ENCODE data around the gene VWCE.

The VWCE gene

DNA sequence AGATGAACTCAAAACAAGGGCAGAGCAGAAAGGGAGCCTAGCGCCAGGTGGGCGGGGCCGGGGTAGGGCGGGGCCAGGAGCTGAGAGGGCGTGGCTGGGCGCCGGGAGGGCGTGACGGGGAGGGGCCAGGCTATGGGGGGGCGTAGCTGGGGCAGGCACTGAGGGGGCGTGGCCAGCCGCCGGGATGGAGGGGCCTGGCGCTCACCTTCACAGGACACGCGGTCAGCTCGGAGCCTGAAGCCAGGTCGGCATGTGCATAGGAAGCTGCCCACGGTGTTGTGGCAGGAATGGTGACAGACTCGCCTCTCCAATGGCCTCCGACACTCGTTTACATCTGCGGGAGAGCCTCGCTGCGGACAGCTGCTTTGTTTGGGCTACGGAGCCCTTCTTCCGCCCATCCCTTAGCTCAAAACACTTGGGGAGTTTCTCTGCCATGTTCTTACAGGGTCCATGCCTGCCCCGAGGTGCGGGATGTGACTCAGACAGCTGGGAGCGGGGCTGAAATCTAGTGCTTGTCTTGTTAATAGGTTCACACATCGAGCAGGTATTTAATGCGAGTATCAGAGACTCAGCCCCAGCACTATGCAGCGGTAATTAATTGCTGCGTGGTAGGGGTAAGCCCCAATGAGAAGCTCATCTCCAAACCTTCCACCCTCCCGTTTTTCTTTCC, 13.4 kb downstream of the VWCE start:
- peak; percentile 59 for DNase-seq (ENCODE audit: low read depth)
- H3K4me3 ChIP-seq (ENCODE audit: low read depth, low read length): peak overlapping the region; percentile 30
- TF ChIP-seq, protein P1, sequence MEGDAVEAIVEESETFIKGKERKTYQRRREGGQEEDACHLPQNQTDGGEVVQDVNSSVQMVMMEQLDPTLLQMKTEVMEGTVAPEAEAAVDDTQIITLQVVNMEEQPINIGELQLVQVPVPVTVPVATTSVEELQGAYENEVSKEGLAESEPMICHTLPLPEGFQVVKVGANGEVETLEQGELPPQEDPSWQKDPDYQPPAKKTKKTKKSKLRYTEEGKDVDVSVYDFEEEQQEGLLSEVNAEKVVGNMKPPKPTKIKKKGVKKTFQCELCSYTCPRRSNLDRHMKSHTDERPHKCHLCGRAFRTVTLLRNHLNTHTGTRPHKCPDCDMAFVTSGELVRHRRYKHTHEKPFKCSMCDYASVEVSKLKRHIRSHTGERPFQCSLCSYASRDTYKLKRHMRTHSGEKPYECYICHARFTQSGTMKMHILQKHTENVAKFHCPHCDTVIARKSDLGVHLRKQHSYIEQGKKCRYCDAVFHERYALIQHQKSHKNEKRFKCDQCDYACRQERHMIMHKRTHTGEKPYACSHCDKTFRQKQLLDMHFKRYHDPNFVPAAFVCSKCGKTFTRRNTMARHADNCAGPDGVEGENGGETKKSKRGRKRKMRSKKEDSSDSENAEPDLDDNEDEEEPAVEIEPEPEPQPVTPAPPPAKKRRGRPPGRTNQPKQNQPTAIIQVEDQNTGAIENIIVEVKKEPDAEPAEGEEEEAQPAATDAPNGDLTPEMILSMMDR (conservative IDR thresholded peaks at IDR 0.05; ENCODE audit: low read depth, low read length): no peak

DNA sequence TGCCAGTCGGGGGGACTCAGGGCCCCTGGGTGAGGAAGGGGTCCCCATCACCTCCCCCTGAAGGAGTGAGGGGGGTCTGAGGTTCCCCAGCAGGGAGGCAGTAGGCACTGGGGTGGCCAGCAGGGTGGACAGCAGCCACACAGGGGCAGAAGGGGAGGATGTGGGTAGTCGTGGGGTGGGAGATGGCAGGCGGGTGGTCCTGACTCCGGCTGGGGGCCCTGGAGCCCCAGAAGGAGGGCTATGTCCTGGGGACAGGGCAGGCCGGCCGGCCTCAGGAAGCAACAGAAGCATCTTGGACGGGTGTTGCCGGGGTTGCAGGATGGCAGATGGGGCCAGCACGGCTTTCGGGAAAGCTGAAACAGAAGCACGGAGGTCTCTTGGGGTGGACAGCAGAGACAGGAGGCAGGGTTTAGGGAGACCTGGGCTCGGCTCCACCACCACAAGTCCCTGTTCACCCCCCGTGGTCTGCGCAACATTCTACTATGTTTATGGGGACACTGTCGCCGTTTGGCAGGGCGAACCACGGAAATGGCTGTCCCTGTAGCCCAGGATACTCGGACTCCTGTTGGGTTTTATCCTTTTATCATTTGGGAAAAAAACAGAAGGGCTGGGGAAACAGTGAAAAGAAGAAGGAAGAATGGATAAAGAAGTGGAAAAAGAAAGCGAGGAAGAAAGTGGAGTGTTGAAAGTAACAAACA, 14.1 kb downstream of the VWCE start:
- no peak for DNase-seq (ENCODE audit: low read depth)
- TF ChIP-seq, protein P1 (conservative IDR thresholded peaks at IDR 0.05; ENCODE audit: low read depth, low read length): no peak
- H3K4me3 ChIP-seq (ENCODE audit: low read depth, low read length): no peak overlapping the region

DNA sequence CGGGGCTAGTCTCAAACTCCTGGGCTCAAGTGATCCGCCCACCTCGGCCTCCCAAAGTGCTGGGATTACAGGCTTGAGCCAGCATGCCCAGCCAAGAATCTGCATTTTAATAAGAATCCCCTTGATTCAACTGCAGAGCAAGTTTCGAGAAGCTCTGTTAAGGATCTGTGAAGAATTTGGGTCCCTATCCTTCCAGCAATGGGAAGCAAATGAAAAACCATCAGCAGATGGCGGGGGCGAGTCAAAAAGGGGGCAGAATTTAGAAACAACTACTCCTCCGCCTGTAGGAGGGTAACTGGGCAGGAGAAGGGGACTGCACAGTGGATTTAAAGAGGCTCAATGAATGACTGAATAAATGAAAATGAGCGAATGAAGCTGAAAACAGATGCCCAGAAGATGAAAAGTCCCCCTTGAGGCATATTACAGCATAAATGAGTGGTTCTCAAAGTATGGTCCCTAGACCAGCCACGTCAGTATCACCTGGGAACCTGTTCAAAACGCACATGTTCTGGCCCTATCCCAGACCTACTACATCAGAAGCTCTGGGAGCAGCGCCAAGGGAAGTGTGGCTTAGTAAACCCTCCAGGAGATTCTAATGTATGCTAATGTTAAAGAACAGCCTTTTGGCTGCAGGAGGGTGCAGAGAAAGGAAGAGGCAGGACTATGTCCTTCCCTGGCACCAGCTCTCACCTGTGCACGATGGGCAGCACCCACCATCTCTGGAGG, 15.0 kb downstream of the VWCE start:
- TF ChIP-seq, protein P1 (conservative IDR thresholded peaks at IDR 0.05; ENCODE audit: low read depth, low read length): no peak
- no peak overlapping the region for H3K4me3 ChIP-seq (ENCODE audit: low read depth, low read length)
- DNase-seq (ENCODE audit: low read depth): no peak

GRCh38 chr11:61278001-61278470, 17.1 kb downstream of the VWCE start:
- TF ChIP-seq, protein P1 (conservative IDR thresholded peaks at IDR 0.05; ENCODE audit: low read depth, low read length): no peak
- H3K4me3 ChIP-seq (ENCODE audit: low read depth, low read length): no peak overlapping the region
- DNase-seq (ENCODE audit: low read depth): no peak

DNA sequence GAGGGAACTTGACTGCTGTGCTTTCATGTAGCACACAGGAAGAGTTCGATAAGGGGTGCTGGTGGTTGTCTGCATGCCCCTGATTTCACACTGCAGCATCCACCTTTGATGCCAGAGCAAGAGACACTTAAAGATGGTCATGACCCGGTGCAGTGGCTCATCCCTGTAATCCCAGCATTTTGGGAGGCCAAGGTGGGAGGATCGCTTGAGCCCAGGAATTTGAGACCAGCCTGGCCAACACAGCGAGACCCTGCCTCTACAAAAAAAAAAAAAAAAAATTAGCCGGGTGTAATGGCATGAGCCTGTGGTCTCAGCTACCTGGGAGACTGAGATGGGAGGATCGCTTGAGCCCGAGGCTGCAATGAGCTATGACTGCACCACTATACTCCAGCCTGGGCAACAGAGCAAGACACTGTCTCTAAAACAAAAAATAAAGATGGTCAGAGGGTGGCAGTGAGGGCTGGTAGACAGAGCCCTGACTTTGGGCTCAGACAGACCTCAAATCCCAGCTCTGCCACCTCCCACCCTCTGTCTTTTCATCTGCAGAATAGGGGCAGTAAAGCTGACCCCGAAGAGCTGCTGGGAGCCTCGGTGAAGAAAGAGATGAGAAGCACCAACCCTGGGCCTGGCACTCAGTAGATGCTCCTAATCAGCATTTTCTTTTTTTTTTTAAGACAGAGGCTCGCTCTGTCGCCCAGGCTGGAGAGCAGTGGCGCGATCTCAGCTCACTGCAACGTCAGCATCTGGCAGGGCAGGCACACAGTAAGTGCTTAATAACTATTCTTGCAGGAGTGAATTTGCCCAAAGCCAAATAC, 17.7 kb downstream of the VWCE start:
- no peak overlapping the region for H3K4me3 ChIP-seq (ENCODE audit: low read depth, low read length)
- no peak for DNase-seq (ENCODE audit: low read depth)
- TF ChIP-seq, protein P1 (conservative IDR thresholded peaks at IDR 0.05; ENCODE audit: low read depth, low read length): no peak

DNA sequence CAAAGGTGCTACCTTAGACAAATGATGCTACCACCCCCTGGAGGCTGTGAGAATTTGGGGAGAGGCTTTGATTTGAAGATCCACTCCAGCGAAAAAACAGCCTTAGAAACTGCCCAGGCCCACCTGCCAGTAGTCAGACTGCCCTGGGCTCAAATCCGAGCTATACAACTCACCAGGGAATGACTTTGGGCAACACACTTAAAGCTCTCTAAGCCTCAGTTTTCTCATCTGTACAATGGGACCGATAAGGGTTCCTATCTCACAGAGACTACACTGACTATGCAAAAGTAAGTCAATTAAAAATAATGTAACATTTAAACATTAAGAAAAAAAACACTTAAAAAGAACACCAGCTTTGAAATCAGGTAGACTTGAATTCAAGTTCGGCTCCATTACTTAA, 19.9 kb downstream of the VWCE start:
- TF ChIP-seq, protein P1 (conservative IDR thresholded peaks at IDR 0.05; ENCODE audit: low read depth, low read length): no peak
- no peak for DNase-seq (ENCODE audit: low read depth)
- no peak overlapping the region for H3K4me3 ChIP-seq (ENCODE audit: low read depth, low read length)
